K562 (cell line): ENCODE results near the gene IQUB.

Experiments used
- HSF4 ChIP-seq: fragments of 250-450 bp; sonication (Bioruptor Pico); IDR thresholded peaks from 2 replicates; pipeline ENCODE4 v2.1.2; 2022; ENCODE audit warnings: mild to moderate bottlenecking, moderate library complexity, borderline replicate concordance
- KAT8 ChIP-seq: fragments of 450-650 bp; IDR thresholded peaks from 2 replicates; pipeline ENCODE4 v1.6.1; 2016; ENCODE audit warnings: low read depth, mild to moderate bottlenecking
- RCOR1 ChIP-seq, 2 experiments: IDR thresholded peaks; 2 replicates each; pipeline ENCODE4 v1.6.1; 2012; ENCODE audit warnings: low read depth in 2 of 2, low read length in 2 of 2, borderline replicate concordance in 1 of 2, improper control_type of control experiment in 1 of 2
- RNF219 ChIP-seq: fragments of 250-450 bp; sonication (Bioruptor Pico); IDR thresholded peaks from 2 replicates; pipeline ENCODE4 v1.5.0; 2022; ENCODE audit warnings: mild to moderate bottlenecking
- SIN3A ChIP-seq, 2 experiments: fragments of 150-350 bp in 1 of 2; IDR thresholded peaks; 2 replicates each; pipeline ENCODE4 v1.6.1; 2011 to 2016; ENCODE audit warnings: borderline replicate concordance in 2 of 2, low read depth in 2 of 2, low read length in 2 of 2, mild to moderate bottlenecking in 2 of 2, moderate library complexity in 2 of 2; ENCODE audit not compliant: control insufficient read depth in 1 of 2
- YY1 ChIP-seq, 3 experiments: IDR thresholded peaks; 2 replicates each; pipeline ENCODE4 v1.6.1; 2011; ENCODE audit warnings: low read length in 2 of 3, mild to moderate bottlenecking in 2 of 3, moderate library complexity in 2 of 3, borderline replicate concordance in 1 of 3, control low read depth in 1 of 3, low read depth in 1 of 3; ENCODE audit not compliant: insufficient read depth in 3 of 3, insufficient replicate concordance in 2 of 3, control insufficient read depth in 1 of 3, insufficient read length in 1 of 3; ENCODE audit errors: extremely low read depth in 1 of 3
- ZC3H11A ChIP-seq: IDR thresholded peaks from 2 replicates; pipeline ENCODE4 v1.6.1; 2012; ENCODE audit warnings: low read depth, low read length, improper control_type of control experiment
- ZNF133 ChIP-seq: fragments of 250-450 bp; sonication (Bioruptor Pico); IDR thresholded peaks from 2 replicates; pipeline ENCODE4 v1.4.0; 2020; ENCODE audit warnings: mild to moderate bottlenecking
- ZNF707 ChIP-seq: fragments of 250-450 bp; sonication (Bioruptor Pico); conservative IDR thresholded peaks from 2 replicates; pipeline ENCODE4 v1.8.0; 2022; ENCODE audit warnings: inconsistent platforms, mild to moderate bottlenecking, moderate library complexity
- TF ChIP-seq, protein P1 (sequence below), 2 experiments: IDR thresholded peaks in 1 of 2; conservative IDR thresholded peaks in 1 of 2; 2 replicates each; pipeline ENCODE4 v1.6.1; 2016; ENCODE audit warnings: low read depth in 2 of 2, mild to moderate bottlenecking in 1 of 2, missing compliant biosample characterization in 1 of 2, missing genetic modification characterization in 1 of 2, moderate library complexity in 1 of 2
- TF ChIP-seq, protein P2 (sequence below), 3 experiments: IDR thresholded peaks in 2 of 3; conservative IDR thresholded peaks in 1 of 3; 2 replicates each; pipeline ENCODE4 v1.5.1; 2011 to 2012; ENCODE audit warnings: low read length in 3 of 3, mild to moderate bottlenecking in 3 of 3, control low read depth in 2 of 3, improper control_type of control experiment in 1 of 3, inconsistent platforms in 1 of 3, low read depth in 1 of 3, mixed read lengths in 1 of 3, moderate library complexity in 1 of 3; ENCODE audit not compliant: insufficient read depth in 2 of 3

GRCh38 chr7:123484199-123484598 is 50.2 kb downstream of the IQUB start:
- TF ChIP-seq HSF4 (CRISPR knock-in tag) (no peak), KAT8 (no peak), SIN3A (IDR thresholded peaks at IDR 0.05; ENCODE audit: borderline replicate concordance in 2 of 2, control insufficient read depth in 1 of 2, low read depth in 2 of 2, low read length in 2 of 2) (no peak), YY1 (IDR thresholded peaks at IDR 0.05; ENCODE audit: borderline replicate concordance in 1 of 3, control insufficient read depth in 1 of 3, extremely low read depth in 1 of 3, insufficient read depth in 3 of 3, insufficient read length in 1 of 3, insufficient replicate concordance in 2 of 3, low read depth in 1 of 3, low read length in 2 of 3) (no peak), RCOR1 (IDR thresholded peaks at IDR 0.05; ENCODE audit: borderline replicate concordance in 1 of 2, low read depth in 2 of 2, low read length in 2 of 2) (no peak), RNF219 (no peak), ZNF133 (CRISPR knock-in tag) (no peak), ZC3H11A (no peak), ZNF707 (CRISPR knock-in tag) (no peak)
- TF ChIP-seq, protein P1, sequence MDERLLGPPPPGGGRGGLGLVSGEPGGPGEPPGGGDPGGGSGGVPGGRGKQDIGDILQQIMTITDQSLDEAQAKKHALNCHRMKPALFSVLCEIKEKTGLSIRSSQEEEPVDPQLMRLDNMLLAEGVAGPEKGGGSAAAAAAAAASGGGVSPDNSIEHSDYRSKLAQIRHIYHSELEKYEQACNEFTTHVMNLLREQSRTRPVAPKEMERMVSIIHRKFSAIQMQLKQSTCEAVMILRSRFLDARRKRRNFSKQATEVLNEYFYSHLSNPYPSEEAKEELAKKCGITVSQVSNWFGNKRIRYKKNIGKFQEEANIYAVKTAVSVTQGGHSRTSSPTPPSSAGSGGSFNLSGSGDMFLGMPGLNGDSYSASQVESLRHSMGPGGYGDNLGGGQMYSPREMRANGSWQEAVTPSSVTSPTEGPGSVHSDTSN (CRISPR knock-in tag; IDR thresholded peaks at IDR 0.05; ENCODE audit: low read depth): no peak
- TF ChIP-seq, protein P1 (tag; conservative IDR thresholded peaks at IDR 0.05; ENCODE audit: low read depth): no peak
- TF ChIP-seq, protein P2, sequence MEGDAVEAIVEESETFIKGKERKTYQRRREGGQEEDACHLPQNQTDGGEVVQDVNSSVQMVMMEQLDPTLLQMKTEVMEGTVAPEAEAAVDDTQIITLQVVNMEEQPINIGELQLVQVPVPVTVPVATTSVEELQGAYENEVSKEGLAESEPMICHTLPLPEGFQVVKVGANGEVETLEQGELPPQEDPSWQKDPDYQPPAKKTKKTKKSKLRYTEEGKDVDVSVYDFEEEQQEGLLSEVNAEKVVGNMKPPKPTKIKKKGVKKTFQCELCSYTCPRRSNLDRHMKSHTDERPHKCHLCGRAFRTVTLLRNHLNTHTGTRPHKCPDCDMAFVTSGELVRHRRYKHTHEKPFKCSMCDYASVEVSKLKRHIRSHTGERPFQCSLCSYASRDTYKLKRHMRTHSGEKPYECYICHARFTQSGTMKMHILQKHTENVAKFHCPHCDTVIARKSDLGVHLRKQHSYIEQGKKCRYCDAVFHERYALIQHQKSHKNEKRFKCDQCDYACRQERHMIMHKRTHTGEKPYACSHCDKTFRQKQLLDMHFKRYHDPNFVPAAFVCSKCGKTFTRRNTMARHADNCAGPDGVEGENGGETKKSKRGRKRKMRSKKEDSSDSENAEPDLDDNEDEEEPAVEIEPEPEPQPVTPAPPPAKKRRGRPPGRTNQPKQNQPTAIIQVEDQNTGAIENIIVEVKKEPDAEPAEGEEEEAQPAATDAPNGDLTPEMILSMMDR (IDR thresholded peaks at IDR 0.05 in 2 of 3, conservative IDR thresholded peaks at IDR 0.05 in 1 of 3; ENCODE audit: insufficient read depth in 2 of 3, low read depth in 1 of 3, low read length in 3 of 3): no peak
